ENCODE measurements around the gene IMP4.
A peak's percentile ranks its signal among the peaks of the same experiment; 100 is the strongest.

The IMP4 gene

GRCh38 chr2:130391058-130391871 lies 48.6 kb downstream of the IMP4 start (continued):
- TF ChIP-seq ZNF645 (tag by site-specific recombination; IDR thresholded peaks at IDR 0.05): no peak
- 0 out of 2 replicates have a peak, but pooled peaks have one; percentile 29 for TF ChIP-seq ZNF660 (tag by site-specific recombination; IDR thresholded peaks at IDR 0.05)
- no peak for TF ChIP-seq ZFP3 (tag by site-specific recombination; IDR thresholded peaks at IDR 0.05; ENCODE audit: low read depth)
- no peak for TF ChIP-seq ZNF701 (tag by site-specific recombination; IDR thresholded peaks at IDR 0.05)
- peak; percentile 35; the same call in 1 of the 2 replicates for TF ChIP-seq ZBTB20 (tag by site-specific recombination; IDR thresholded peaks at IDR 0.05)
- TF ChIP-seq KLF10 (tag by site-specific recombination; IDR thresholded peaks at IDR 0.05): peak; percentile 34; the same call in 1 of the 2 replicates
- no peak for TF ChIP-seq ZNF624 (tag by site-specific recombination; IDR thresholded peaks at IDR 0.05)
- TF ChIP-seq ZIC2 (tag by site-specific recombination; IDR thresholded peaks at IDR 0.05): no peak
- no peak for TF ChIP-seq ZNF677 (tag by site-specific recombination; IDR thresholded peaks at IDR 0.05)
- TF ChIP-seq EGR2 (tag by site-specific recombination; IDR thresholded peaks at IDR 0.05; ENCODE audit: low read depth): no peak
- no peak for TF ChIP-seq TRIM28 (IDR thresholded peaks at IDR 0.05; ENCODE audit: borderline replicate concordance, low read length)
- no peak for TF ChIP-seq ZNF155 (tag by site-specific recombination; IDR thresholded peaks at IDR 0.05)
- TF ChIP-seq ZBTB8A (tag by site-specific recombination; IDR thresholded peaks at IDR 0.05): peak; percentile 84
- TF ChIP-seq ZNF621 (tag by site-specific recombination; IDR thresholded peaks at IDR 0.05): no peak
- 0 out of 2 replicates have a peak, but pooled peaks have one; percentile 4 for TF ChIP-seq GLIS1 (tag by site-specific recombination; IDR thresholded peaks at IDR 0.05)
- peak; percentile 43; the same call in 1 of the 2 replicates for TF ChIP-seq IKZF3 (tag by site-specific recombination; IDR thresholded peaks at IDR 0.05)
- TF ChIP-seq OSR2 (tag by site-specific recombination; IDR thresholded peaks at IDR 0.05): no peak
- no peak for TF ChIP-seq ZNF549 (tag by site-specific recombination; IDR thresholded peaks at IDR 0.05)
- TF ChIP-seq ZNF335 (tag by site-specific recombination; conservative IDR thresholded peaks at IDR 0.05): peak; percentile 85
- no peak for TF ChIP-seq ZSCAN23 (tag by site-specific recombination; IDR thresholded peaks at IDR 0.05)
- TF ChIP-seq ZBTB10 (tag by site-specific recombination; IDR thresholded peaks at IDR 0.05): no peak
- no peak for TF ChIP-seq ZBTB6 (tag by site-specific recombination; IDR thresholded peaks at IDR 0.05)
- TF ChIP-seq ZBTB48 (tag by site-specific recombination; IDR thresholded peaks at IDR 0.05): peak; percentile 91
- TF ChIP-seq ZNF23 (tag by site-specific recombination; IDR thresholded peaks at IDR 0.05; ENCODE audit: borderline replicate concordance): no peak
- no peak for TF ChIP-seq ZNF2 (tag by site-specific recombination; IDR thresholded peaks at IDR 0.05)
- no peak for TF ChIP-seq ZNF423 (tag by site-specific recombination; IDR thresholded peaks at IDR 0.05)
- TF ChIP-seq ZNF585B (tag by site-specific recombination; IDR thresholded peaks at IDR 0.05): no peak
- TF ChIP-seq ZBTB21 (tag by site-specific recombination; IDR thresholded peaks at IDR 0.05): peak; percentile 75
- TF ChIP-seq ZNF18 (tag by site-specific recombination; IDR thresholded peaks at IDR 0.05): no peak
- no peak for TF ChIP-seq BCL11A (tag by site-specific recombination; IDR thresholded peaks at IDR 0.05; ENCODE audit: low read depth)
- TF ChIP-seq ZNF239 (tag by site-specific recombination; IDR thresholded peaks at IDR 0.05): no peak
- no peak for TF ChIP-seq ZNF704 (tag by site-specific recombination; IDR thresholded peaks at IDR 0.05)
- no peak for TF ChIP-seq YY1 (tag by site-specific recombination; IDR thresholded peaks at IDR 0.05)
- 0 out of 2 replicates have a peak, but pooled peaks have one; percentile 13 for TF ChIP-seq ZNF10 (tag by site-specific recombination; IDR thresholded peaks at IDR 0.05)
